Smooth muscle cell of bladder (primary cell): ENCODE results near the gene TMEM240. TPM values are rescaled to one million over a fixed set of nuclear protein-coding genes. Genes with fewer than 3 reads are reported as not detected.

ENCODE experiments used
- total RNA-seq: library from RNA; depleted of rRNA; stranded (reverse); fragments of >200 nt; gene quantifications from 2 replicates; pipeline ENCODE4 v1.2.3, GENCODE V29; 2014

The TMEM240 gene
- 2.1 and 3.3 TPM in 2 replicates for total RNA-seq

GRCh38 chr1:1540090-1540817, at the start of gene TMEM240:
TSS of gene TMEM240 (minus strand) at chr1:1540624. CDS start at chr1:1540346, 278 bp downstream.

GRCh38 chr1:1574721-1575537, 34.5 kb upstream of the TMEM240 start, which contains the start of gene SSU72:
TSS of gene SSU72 (minus strand) at chr1:1574863. CDS start at chr1:1574557, 306 bp downstream.

GRCh38 chr1:1511533-1512285, 28.7 kb downstream of the TMEM240 start, which contains the start of gene ATAD3A:
TSS of gene ATAD3A (plus strand) at chr1:1512162. CDS start at chr1:1512269, 107 bp downstream.

Other genes with a start within 250 kb of the TMEM240 start
- 19.2 and 25.7 TPM in 2 replicates for gene ACAP3, start 232.7 kb downstream of the TMEM240 start, total RNA-seq
- 9.2 and 12.0 TPM in 2 replicates for gene PUSL1, start 232.0 kb downstream of the TMEM240 start, total RNA-seq
- gene INTS11, start 216.0 kb downstream of the TMEM240 start, total RNA-seq = 47.5 and 50.3 TPM in 2 replicates
- 7.0 and 9.1 TPM in 2 replicates for gene CPTP, start 215.8 kb downstream of the TMEM240 start, total RNA-seq
- gene TAS1R3, start 209.3 kb downstream of the TMEM240 start, total RNA-seq = 0.14 and 0.18 TPM in 2 replicates
- gene DVL1, start 191.2 kb downstream of the TMEM240 start, total RNA-seq = 48.4 and 72.1 TPM in 2 replicates
- gene MXRA8, start 182.1 kb downstream of the TMEM240 start, total RNA-seq = 236 and 258 TPM in 2 replicates
- gene AURKAIP1, start 165.4 kb downstream of the TMEM240 start, total RNA-seq = 93.0 and 96.6 TPM in 2 replicates
- 103 and 153 TPM in 2 replicates for gene CCNL2, start 141.3 kb downstream of the TMEM240 start, total RNA-seq
- 95.4 and 96.7 TPM in 2 replicates for gene MRPL20, start 133.3 kb downstream of the TMEM240 start, total RNA-seq
- gene ANKRD65, start 119.3 kb downstream of the TMEM240 start, total RNA-seq = 0.28 and 0.46 TPM in 2 replicates
- gene VWA1, start 104.9 kb downstream of the TMEM240 start, total RNA-seq = 2.8 and 3.7 TPM in 2 replicates
- gene ATAD3C, start 90.9 kb downstream of the TMEM240 start, total RNA-seq = not detected in 2 replicates
- 12.8 TPM in 2 replicates for gene ATAD3B, start 68.9 kb downstream of the TMEM240 start, total RNA-seq
- gene ATAD3A, start 28.5 kb downstream of the TMEM240 start, total RNA-seq = 20.9 and 25.9 TPM in 2 replicates
- 43.2 and 77.1 TPM in 2 replicates for gene SSU72, start 34.2 kb upstream of the TMEM240 start, total RNA-seq
- gene FNDC10, start 59.5 kb upstream of the TMEM240 start, total RNA-seq = 0.43 and 0.92 TPM in 2 replicates
- gene MIB2, start 74.9 kb upstream of the TMEM240 start, total RNA-seq = 67.7 and 103 TPM in 2 replicates
- 4.6 and 9.8 TPM in 2 replicates for gene MMP23B, start 91.5 kb upstream of the TMEM240 start, total RNA-seq
- 5.7 and 10.1 TPM in 2 replicates for gene CDK11B, start 118.4 kb upstream of the TMEM240 start, total RNA-seq
- gene SLC35E2B, start 152.2 kb upstream of the TMEM240 start, total RNA-seq = 19.2 and 26.9 TPM in 2 replicates
- gene CDK11A, start 183.7 kb upstream of the TMEM240 start, total RNA-seq = 10.1 and 12.1 TPM in 2 replicates
- gene NADK, start 237.8 kb upstream of the TMEM240 start, total RNA-seq = 28.7 and 37.6 TPM in 2 replicates